Measurements from ENCODE around the gene CYP4F8. TPM values are rescaled to one million over a fixed set of nuclear protein-coding genes. Genes with fewer than 3 reads are reported as not detected.

Gene CYP4F8
- total RNA-seq, 6 donors from 2014 or later = not detected

DNA sequence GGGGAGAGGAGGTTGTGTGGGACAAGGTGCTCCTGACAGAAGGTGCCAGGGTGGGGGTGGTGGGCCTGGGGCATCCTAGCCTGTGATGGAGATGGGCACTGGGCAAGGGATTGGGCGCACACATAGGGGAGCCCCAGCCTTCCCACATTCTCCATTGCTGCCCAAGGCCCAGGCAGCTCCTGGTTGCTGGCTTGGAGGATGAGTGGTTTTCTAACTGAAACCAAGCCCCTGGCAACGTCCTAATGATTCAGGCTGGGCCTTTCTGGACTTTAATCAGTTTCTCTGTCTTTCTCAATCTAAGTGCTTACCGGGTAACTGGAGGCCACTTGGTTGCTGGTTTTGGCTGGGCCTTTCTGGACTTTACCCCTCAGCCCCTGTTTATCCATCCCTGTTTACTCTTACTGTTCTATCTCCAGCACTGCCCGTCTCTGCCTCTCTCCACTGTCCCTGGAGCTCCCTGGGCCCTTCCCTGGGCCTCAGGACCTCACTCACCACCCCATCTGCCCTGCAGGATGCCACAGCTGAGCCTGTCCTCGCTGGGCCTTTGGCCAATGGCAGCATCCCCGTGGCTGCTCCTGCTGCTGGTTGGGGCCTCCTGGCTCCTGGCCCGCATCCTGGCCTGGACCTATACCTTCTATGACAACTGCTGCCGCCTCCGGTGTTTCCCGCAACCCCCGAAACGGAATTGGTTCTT is 26.0 kb downstream of the CYP4F8 start:
- H3K27ac ChIP-seq = peak overlapping the region in 3 of 4 donors; percentile 67 to 78 (median 74)
- 64 to 68% methylated on average over 11 to 12 of the region's 12 CpGs for WGBS, 2 donors

DNA sequence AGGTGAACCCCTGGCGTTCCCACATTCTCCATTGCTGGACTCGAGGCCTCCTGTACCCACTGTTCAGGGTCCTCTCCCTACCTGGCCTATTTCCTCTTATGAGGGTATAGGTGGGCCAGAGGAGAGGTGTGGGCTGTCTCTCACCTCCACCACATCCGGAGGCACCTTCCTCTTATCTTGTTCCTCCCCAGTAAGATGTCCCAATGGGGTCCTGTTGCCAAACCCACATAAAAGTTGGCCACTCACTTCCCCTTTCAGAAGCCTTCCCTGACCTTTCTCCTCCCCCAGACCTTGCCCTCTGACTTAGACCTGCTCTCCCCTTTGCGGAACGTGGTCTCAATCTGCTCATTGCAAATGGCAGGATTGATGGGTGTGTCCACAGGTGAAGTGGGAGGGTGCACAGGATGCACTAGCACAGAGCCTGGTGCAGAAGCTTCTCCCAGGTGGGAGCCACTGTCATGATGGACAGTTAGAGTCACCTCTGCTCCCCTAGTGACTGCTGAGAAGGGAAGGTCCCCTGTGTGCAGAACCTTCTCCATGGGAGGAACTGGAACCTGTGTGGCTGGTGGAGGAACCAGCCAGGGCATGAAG is 27.0 kb downstream of the CYP4F8 start:
- 52 to 54% methylated on average over 5 of the region's 5 CpGs for WGBS, 2 donors
- H3K4me1 ChIP-seq = no peaks in the 10 kb centered on the region
- H3K9me3 ChIP-seq = no peaks in the 10 kb centered on the region
- DNase-seq (peak in 1 of 2 donors; percentile 63), ATAC-seq (ENCODE audit: low FRiP score in 2 of 2) (peak in 1 of 2 donors; percentile 56)
- H3K4me3 ChIP-seq = no peak overlapping the region
- no peak for TF ChIP-seq POLR2A (IDR thresholded peaks at IDR 0.05)
- TF ChIP-seq, protein P1, sequence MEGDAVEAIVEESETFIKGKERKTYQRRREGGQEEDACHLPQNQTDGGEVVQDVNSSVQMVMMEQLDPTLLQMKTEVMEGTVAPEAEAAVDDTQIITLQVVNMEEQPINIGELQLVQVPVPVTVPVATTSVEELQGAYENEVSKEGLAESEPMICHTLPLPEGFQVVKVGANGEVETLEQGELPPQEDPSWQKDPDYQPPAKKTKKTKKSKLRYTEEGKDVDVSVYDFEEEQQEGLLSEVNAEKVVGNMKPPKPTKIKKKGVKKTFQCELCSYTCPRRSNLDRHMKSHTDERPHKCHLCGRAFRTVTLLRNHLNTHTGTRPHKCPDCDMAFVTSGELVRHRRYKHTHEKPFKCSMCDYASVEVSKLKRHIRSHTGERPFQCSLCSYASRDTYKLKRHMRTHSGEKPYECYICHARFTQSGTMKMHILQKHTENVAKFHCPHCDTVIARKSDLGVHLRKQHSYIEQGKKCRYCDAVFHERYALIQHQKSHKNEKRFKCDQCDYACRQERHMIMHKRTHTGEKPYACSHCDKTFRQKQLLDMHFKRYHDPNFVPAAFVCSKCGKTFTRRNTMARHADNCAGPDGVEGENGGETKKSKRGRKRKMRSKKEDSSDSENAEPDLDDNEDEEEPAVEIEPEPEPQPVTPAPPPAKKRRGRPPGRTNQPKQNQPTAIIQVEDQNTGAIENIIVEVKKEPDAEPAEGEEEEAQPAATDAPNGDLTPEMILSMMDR (IDR thresholded peaks at IDR 0.05) = no peak
- TF ChIP-seq POLR2AphosphoS5 (IDR thresholded peaks at IDR 0.05) = peak in 1 of 2 donors; percentile 21
- no peaks in the 10 kb centered on the region for H3K27me3 ChIP-seq
- peak overlapping the region in 2 of 4 donors; percentile 74 to 78 for H3K27ac ChIP-seq
- no peaks in the 10 kb centered on the region for H3K36me3 ChIP-seq

More for the DNA sequence above, 26.0 kb downstream of the CYP4F8 start:
- no peaks in the 10 kb centered on the region for H3K4me1 ChIP-seq
- H3K36me3 ChIP-seq = no peaks in the 10 kb centered on the region
- TF ChIP-seq POLR2AphosphoS5 (IDR thresholded peaks at IDR 0.05) (no peak), POLR2A (IDR thresholded peaks at IDR 0.05) (no peak), EP300 (IDR thresholded peaks at IDR 0.05) (no peak)
- TF ChIP-seq, protein P1 (IDR thresholded peaks at IDR 0.05) = no peak
- ATAC-seq (ENCODE audit: low FRiP score in 2 of 2) (no peak), DNase-seq (no peak)
- no peaks in the 10 kb centered on the region for H3K27me3 ChIP-seq
- H3K4me3 ChIP-seq = no peak overlapping the region
- no peaks in the 10 kb centered on the region for H3K9me3 ChIP-seq

DNA sequence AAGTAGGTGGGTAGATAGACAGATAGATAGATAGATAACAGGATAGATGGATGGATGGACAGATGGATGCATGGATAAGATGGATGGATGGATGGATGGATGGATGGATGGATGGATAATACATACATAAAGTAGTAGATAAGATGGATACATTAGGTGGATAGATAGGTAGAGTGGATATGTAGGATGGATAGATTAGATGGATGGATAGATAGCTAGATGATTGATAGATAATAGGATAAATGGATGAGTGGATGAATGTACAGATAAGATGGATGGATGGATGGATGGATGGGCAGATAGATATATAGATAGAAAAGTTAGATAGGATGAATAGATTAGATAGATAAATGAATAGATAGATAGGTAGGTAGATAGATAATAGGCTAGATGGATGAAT is 27.8 kb downstream of the CYP4F8 start:
- ATAC-seq (ENCODE audit: low FRiP score in 2 of 2) (no peak), DNase-seq (no peak)
- TF ChIP-seq EP300 (IDR thresholded peaks at IDR 0.05) (no peak), POLR2AphosphoS5 (IDR thresholded peaks at IDR 0.05) (no peak), POLR2A (IDR thresholded peaks at IDR 0.05) (no peak)
- TF ChIP-seq, protein P1 (IDR thresholded peaks at IDR 0.05) = no peak
- H3K4me1 ChIP-seq = no peaks in the 10 kb centered on the region
- no peaks in the 10 kb centered on the region for H3K36me3 ChIP-seq
- H3K27me3 ChIP-seq = no peaks in the 10 kb centered on the region
- H3K9me3 ChIP-seq = no peaks in the 10 kb centered on the region
- peak overlapping the region in 1 of 4 donors; percentile 78 for H3K27ac ChIP-seq
- H3K4me3 ChIP-seq = no peak overlapping the region

- H3K4me3 ChIP-seq = no peak overlapping the region
- no peaks in the 10 kb centered on the region for H3K9me3 ChIP-seq
- WGBS, 2 donors = 72 to 85% methylated on average over 3 of the region's 3 CpGs
- no peak for TF ChIP-seq POLR2A (IDR thresholded peaks at IDR 0.05)
- H3K4me1 ChIP-seq = no peaks in the 10 kb centered on the region
- ATAC-seq (ENCODE audit: low FRiP score in 2 of 2) (no peak), DNase-seq (no peak)
- no peak overlapping the region for H3K27ac ChIP-seq
- no peaks in the 10 kb centered on the region for H3K36me3 ChIP-seq
- no peaks in the 10 kb centered on the region for H3K27me3 ChIP-seq
Observed at GRCh38 chr19:15643387-15643786, 28.4 kb downstream of the CYP4F8 start.

DNA sequence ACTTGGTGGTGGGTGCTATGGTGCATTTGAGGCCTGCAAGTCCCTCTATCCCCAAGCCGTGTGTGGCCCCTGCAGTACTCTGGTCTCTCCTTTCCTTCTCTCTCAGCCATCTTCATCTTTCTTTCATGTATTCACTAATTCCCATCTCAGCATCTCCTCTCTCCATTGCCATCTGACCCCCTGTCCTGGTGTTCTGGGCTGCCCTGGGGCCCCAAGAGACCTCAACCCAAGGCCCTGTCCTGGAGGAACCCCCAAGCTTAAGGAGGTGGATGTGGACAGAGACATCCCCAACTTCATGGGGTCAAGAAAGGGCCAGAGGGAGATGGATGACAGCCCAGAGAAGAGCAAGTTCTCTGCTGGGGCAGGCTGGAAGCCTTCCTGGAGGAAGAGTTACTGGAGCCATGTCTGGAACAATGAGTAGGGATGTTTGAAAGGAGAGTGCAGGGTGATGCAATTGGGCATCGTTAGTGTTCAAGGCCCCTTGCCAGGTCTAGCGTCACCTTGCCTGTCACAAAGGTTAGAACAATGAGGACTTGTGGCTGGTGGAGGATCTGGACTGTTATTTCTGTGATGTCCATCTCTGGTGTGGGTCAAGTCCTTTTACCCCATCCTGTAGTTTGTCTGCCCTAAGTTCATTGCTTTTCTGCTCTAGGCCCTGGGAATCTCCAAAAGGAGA is 29.2 kb downstream of the CYP4F8 start:
- no peaks in the 10 kb centered on the region for H3K9me3 ChIP-seq
- no peak for DNase-seq
- ATAC-seq (ENCODE audit: low FRiP score in 2 of 2) = no peak
- H3K36me3 ChIP-seq = no peaks in the 10 kb centered on the region
- no peaks in the 10 kb centered on the region for H3K27me3 ChIP-seq
- H3K4me3 ChIP-seq = no peak overlapping the region
- H3K27ac ChIP-seq = no peak overlapping the region
- 62 to 85% methylated on average over 3 of the region's 3 CpGs for WGBS, 2 donors
- TF ChIP-seq, protein P1 (IDR thresholded peaks at IDR 0.05) = no peak
- TF ChIP-seq EP300 (IDR thresholded peaks at IDR 0.05) = no peak
- no peaks in the 10 kb centered on the region for H3K4me1 ChIP-seq

Measured in upper lobe of left lung (tissue), 6 donors.